Dermis blood vessel endothelial cell (primary cell): ENCODE results near the gene SPDL1. TPM values are rescaled to one million over a fixed set of nuclear protein-coding genes. Genes with fewer than 3 reads are reported as not detected.
"Not testable (repeated sequence)": the region's sequence is repeated elsewhere in the genome, so short reads cannot be mapped to it uniquely, and the experiment has no call there.

Source experiments
- DNase-seq: peaks from one replicate; pipeline ENCODE4 v3.0.0; 2010
- total RNA-seq: library from RNA; depleted of rRNA; stranded (reverse); fragments of >200 nt; gene quantifications from 2 replicates; pipeline ENCODE4 v1.2.3, GENCODE V29; 2014

Gene SPDL1
- total RNA-seq, 1 donor from 2014 or later: 10.9 TPM

GRCh38 chr5:169574134-169574646 lies 9.4 kb upstream of the SPDL1 start:
- no peak for DNase-seq

- no peak for DNase-seq
Observed at GRCh38 chr5:169576181-169576598, 7.4 kb upstream of the SPDL1 start.

GRCh38 chr5:169577951-169578350 lies 5.6 kb upstream of the SPDL1 start:
- no peak for DNase-seq

GRCh38 chr5:169580964-169581363 lies 2.6 kb upstream of the SPDL1 start:
- DNase-seq: no peak

GRCh38 chr5:169581580-169582227 lies 1.9 kb upstream of the SPDL1 start:
- DNase-seq: peak; percentile 82

- DNase-seq: no peak
Observed at GRCh38 chr5:169583101-169583423, 511 bp upstream of the SPDL1 start.

GRCh38 chr5:169584998-169585451 lies 1.5 kb downstream of the SPDL1 start:
- DNase-seq: peak; percentile 7

- no peak for DNase-seq
Observed at GRCh38 chr5:169590602-169591001, 7.0 kb downstream of the SPDL1 start.

- DNase-seq: no peak
Observed at GRCh38 chr5:169591636-169592035, 8.1 kb downstream of the SPDL1 start.

GRCh38 chr5:169592937-169593650 lies 9.5 kb downstream of the SPDL1 start:
- no peak for DNase-seq

- no peak for DNase-seq
Observed at GRCh38 chr5:169595172-169595820, 11.7 kb downstream of the SPDL1 start.

- no peak for DNase-seq
Observed at GRCh38 chr5:169599451-169599850, 15.9 kb downstream of the SPDL1 start.

- DNase-seq: no peak
Observed at GRCh38 chr5:169602535-169602934, 19.0 kb downstream of the SPDL1 start.

- DNase-seq: no peak
Observed at GRCh38 chr5:169606279-169606678, 22.7 kb downstream of the SPDL1 start.

GRCh38 chr5:169607882-169608281 lies 24.3 kb downstream of the SPDL1 start:
- no peak for DNase-seq

GRCh38 chr5:169609716-169610115 lies 26.1 kb downstream of the SPDL1 start:
- DNase-seq: no peak

GRCh38 chr5:169610606-169611005 lies 27.0 kb downstream of the SPDL1 start:
- no peak for DNase-seq

- DNase-seq: no peak
Observed at GRCh38 chr5:169615561-169615960, 32.0 kb downstream of the SPDL1 start.

- not testable (repeated sequence) for DNase-seq
Observed at GRCh38 chr5:169624307-169624706, 40.7 kb downstream of the SPDL1 start.

GRCh38 chr5:169626779-169627178 lies 43.2 kb downstream of the SPDL1 start:
- DNase-seq: peak; percentile 47

- no peak for DNase-seq
Observed at GRCh38 chr5:169627551-169627950, 44.0 kb downstream of the SPDL1 start.

- DNase-seq: no peak
Observed at GRCh38 chr5:169628892-169629291, 45.3 kb downstream of the SPDL1 start.

GRCh38 chr5:169629847-169630548 lies 46.4 kb downstream of the SPDL1 start:
- peak; percentile 11 for DNase-seq
